Brain pericyte (primary cell): Measurements from ENCODE around the gene SH3RF1.
"Not testable (repeated sequence)": the region's sequence is repeated elsewhere in the genome, so short reads cannot be mapped to it uniquely, and the experiment has no call there.

Experiments
- DNase-seq: peaks from one replicate; pipeline ENCODE4 v3.0.0-alpha.2; 2012; ENCODE audit warnings: low read depth, low spot score

Gene SH3RF1

DNA sequence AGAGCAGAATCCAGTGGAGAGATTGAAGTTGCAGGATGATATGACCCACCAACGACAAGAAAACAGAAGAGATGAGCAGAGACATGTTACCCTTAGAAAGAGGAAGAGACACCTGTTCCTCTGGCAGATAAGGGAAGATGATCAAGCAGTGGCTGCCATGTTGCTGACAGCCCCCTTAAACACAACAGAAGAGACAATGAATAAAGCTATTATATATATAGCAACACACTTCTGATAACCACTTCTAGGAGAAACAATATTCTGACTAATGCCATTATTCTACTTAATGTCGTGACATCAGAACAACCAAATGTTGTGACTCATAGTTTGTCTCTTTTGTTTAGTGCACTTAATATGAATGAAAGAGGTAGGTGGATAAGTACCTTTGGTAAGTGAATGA lies 44.9 kb downstream of the SH3RF1 start:
- no peak for DNase-seq

DNA sequence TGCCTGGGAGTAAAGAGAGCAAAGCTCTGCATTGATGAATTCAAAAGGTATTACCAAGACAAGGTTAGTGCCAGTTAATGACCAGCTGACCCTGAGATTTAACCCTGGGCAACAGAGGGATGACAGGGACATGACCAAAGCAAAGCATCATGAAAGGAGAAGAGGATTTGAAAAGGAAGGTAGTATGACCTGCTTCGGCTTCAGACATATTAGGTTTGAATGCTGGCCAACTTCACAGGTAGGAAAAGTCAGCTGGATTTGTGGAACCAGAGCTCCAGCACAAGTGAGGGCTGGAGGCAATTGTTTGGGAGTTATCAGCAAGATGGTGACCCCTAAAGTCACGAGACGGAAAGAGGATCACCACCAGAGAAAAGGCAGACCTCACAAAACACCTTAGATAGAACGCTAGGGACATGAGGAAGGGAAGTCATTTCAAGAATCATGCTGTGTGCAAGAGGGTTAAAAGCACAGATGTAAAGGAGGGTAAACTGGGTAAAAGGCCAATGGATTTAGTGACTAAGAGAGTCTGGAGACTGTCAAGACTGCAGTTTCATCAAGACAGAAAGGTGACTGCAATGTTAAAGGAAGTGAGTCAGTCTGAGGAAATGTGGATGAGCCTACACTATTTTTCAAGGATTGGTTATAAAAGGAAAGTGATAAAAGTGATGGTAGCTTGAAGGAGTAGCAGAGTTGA lies 45.6 kb downstream of the SH3RF1 start:
- peak; percentile 46 for DNase-seq

DNA sequence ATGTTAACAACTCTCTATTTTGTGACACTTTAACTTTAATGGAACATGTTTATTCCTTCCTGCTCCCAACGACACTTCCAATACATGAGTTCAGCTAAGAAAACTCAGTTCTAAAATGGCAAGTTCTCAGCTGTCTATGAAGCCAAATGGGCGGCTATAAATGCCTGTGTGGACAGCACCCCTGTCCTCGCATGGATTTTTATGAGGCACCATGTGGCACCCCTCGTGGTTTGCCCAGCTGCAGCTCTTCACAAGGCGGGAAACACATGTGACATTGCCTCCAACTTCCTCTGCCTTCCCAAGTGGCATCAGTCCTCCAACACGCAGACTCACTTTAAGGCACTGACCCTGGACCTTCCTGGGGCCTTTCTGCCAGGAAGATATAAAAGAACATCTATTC lies 48.0 kb downstream of the SH3RF1 start:
- no peak for DNase-seq

- DNase-seq, result no peak
Measured at GRCh38 chr4:169221662-169222061, 49.1 kb downstream of the SH3RF1 start.

GRCh38 chr4:169220854-169221411 lies 49.8 kb downstream of the SH3RF1 start:
- no peak for DNase-seq

DNA sequence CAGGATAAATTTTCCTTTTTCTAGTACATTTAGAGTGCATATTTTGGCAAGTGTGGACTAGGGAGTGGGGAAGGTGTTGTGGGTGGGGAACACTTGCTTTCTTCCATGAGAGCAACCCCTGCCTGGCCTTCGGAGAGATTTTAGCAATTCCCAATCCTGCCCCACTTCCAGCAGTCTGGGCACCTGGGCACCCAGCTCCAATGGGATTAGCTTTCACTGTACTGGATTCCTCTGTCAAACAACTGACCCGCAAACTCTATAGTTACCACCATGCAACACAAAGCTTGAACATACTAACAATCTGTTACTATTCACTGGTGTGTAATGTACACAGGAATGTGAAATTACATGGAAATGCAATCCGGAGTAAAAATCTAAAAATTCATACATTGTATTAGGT lies 50.3 kb downstream of the SH3RF1 start:
- DNase-seq, result no peak

GRCh38 chr4:169219440-169219839 lies 51.3 kb downstream of the SH3RF1 start:
- DNase-seq, result no peak

DNA sequence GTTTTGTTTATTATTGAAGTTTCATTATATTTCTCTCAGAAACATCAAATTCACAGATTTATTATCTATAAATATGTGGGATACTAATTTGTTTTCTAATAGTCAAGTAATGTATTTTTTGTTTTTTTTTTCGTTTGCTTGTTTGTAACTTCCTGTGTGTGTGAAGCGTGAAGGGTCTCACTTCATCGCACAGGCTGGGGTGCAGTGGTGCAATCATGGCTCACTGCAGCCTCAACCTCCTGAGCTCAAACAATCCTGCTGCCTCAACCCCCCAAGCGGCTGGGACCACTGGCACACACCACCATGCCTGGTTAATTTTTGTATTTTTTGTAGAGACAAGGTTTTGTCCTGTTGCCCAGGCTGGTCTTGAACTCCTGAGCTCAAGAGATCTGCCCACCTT lies 55.1 kb downstream of the SH3RF1 start:
- DNase-seq, result no peak

DNA sequence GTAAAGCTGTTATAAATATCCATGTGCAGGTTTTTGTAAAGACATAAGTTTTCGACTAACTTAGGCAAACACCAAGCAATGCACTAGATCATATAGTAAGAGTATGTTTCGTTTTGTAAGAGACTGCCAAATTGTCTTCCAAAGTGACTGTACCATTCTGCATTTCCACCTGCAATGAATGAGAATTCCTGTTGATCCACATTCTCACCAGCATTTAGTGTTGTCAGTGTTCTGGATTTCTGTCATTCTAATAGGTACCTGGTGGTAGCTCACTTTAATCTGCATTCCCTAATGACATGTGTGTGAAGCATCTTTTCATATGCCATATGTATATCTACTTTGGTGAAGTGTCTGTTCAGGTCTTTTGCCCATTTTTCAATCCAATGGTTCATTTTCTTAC lies 57.8 kb downstream of the SH3RF1 start:
- no peak for DNase-seq

GRCh38 chr4:169210504-169211118 lies 60.1 kb downstream of the SH3RF1 start:
- no peak for DNase-seq

DNA sequence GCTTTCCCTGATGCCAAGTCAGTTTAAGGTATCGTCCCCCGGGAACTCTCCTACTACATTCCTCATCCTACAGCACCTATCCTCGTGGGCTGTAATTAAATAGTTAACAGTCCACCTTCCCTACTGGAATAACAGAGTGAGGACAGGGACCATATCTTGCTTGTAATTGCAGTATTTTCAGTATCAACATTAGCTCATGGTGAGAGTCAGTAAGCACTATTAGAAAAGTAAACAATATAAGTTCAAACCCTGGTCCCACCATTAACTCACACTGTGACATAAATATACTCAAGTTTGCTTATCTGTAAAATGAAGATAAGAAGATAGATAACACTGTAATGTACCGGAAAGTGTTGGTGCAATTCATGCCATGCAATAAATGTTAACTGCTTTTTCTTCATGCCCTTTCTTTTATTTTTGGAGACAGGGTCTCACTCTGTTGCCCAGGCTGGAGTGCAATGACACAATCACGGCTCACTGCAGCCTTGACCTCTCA lies 61.3 kb downstream of the SH3RF1 start:
- DNase-seq, result no peak

DNA sequence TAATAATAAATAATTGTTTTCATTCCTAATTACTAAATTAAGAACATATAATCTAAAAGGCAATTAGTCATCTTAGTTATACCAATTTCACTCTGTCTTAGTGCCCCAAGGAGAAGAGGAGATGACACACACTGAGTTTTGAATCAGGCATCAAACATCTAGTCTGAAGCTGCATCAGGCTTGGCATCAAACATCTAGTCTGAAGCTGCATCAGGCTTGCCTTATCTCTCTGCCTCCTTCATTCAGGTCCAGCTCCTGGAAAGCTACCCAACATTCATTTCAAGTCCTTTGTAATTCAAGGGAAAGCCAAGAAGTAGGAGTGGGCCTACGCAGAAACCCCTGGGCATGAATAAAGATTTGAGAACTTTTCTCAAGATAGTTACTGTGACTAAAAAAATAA lies 62.2 kb downstream of the SH3RF1 start:
- no peak for DNase-seq

- no peak for DNase-seq
Measured at GRCh38 chr4:169208090-169208455, 62.7 kb downstream of the SH3RF1 start.

DNA sequence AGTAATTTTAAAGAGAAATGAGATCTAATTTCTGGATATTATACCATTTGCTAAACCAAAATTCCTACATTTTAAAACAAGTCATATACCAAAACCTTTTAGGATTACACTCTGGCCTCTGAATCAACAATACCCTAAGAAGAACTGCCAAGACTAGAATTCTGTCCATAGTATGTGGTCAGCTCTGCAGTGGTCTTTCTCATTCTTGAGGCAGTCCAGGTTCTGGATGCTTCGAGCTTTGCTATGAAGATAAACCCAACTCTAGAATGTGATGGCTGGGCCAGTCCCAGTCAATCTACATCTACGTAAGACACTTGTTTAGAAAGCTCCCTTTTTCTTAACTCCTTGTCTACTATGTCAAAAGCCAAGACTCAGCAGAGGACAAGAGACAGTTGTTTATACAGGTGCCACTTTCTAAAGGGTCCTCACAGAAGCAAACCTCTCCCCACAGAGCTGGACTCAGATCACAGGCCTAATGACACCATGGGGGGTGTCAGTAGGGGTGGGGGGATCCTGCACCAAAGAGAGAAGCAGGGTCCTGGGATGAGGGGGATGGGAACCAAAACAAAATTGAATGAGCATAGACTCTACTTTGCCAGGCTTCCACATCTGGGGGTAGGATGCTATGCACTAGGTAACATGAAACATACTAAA lies 63.2 kb downstream of the SH3RF1 start:
- DNase-seq, result no peak

- DNase-seq, result no peak
Measured at GRCh38 chr4:169205744-169206080, 65.0 kb downstream of the SH3RF1 start.

DNA sequence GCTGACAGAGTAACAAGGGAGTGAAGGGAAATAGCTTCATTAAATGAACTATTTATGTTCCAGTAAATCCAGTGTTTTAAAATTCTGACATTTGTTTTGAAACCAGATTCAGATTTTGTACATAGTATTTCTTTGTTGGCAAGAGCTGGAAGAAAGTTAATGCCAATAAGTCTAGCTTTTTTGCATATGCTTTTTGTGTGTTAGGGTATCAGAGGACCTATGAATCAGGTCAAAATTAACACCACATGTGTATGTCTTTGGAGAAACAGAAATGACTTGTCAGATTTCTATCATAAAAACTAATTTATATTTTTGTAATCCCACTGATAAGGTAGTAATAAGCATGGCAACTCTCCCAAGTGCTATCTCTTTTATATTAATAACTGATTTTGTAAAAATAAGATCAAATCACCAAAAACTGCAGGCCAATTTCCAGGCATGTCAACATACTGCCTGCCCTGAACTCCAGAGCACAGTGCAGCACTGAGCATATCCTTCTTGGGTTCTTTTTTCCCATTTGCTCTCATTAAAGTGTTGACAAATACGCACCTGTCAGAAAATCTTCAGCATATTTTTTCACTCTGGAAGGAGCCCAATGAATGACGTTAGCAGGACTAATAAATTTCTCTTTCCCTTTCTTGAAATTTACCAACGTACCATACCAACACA lies 65.5 kb downstream of the SH3RF1 start:
- no peak for DNase-seq

DNA sequence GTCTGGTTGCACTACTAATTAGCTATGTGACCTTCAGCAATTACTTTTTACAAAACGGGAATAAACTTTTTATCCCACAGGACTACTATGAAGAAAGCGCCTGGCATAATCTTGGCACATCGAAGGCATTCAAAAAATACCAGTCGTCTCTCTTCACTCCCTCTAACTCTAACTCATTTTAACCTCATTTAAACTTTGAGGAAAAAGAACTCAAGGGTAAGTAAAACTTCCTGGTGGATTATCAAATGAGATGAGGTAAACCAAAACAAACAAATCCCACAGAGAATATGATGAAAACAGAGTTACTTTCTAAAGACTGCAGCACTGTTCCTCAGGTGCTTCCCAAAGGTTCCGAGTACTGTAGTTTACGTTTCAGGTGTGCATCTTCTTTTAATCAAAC lies 66.9 kb downstream of the SH3RF1 start:
- no peak for DNase-seq

DNA sequence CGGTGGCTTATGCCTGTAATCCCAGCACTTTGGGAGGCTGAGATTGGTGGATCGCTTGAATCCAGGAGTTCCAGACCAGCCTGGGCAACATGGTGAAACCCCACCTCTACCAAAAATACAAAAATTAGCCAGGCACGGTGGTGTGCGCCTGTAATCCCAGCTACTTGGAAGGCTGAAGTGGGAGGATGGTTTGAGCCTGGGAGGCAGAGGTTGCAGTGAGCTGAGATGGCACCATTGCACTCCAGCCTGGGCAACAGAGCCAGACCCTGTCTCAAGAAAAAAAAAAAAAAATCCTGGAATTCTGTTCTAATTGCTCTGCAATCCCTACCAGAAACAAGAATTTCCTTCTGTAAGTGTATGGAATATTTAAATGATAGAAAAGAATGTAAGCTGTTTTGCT lies 67.5 kb downstream of the SH3RF1 start:
- not testable (repeated sequence) for DNase-seq

DNA sequence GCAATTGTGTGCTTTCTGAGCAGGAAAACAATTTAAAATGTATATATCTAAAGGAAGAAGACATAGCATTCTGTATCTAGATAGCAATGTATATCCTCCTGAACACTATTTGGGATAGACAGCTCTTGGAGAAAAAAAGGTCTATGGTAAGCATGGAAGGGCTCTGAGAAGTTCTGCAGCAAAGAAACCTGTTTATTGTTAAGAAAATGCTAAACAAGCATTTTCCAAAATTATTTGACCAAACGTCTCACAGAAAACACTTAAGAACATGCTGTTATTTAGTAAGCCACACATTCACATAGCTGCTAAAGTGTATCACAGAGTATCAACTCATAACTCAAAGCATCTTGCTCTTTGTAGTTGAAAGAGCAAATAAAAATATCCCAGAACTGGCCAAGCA lies 67.9 kb downstream of the SH3RF1 start:
- no peak for DNase-seq

- peak; percentile 58 for DNase-seq
Measured at GRCh38 chr4:169202145-169202699, 68.5 kb downstream of the SH3RF1 start.

GRCh38 chr4:169201222-169202144 lies 69.3 kb downstream of the SH3RF1 start:
- DNase-seq, result peak; percentile 48
